Heart right ventricle (tissue), 16 donors: Measurements from ENCODE around the gene HCFC2. TPM values are rescaled to one million over a fixed set of nuclear protein-coding genes. Genes with fewer than 3 reads are reported as not detected.

ENCODE experiments used
- ATAC-seq, 8 donors: fragments of 200-7000 bp; cut with Tn5 transposase; one replicate each; pipeline ENCODE4 v1.9.1; 2020; ENCODE audit warnings: mild to moderate bottlenecking in 8 of 8, moderate library complexity in 8 of 8, moderate number of reproducible peaks in 1 of 8
- DNase-seq, 2 donors: peaks; one replicate each; pipeline ENCODE4 v3.0.0-alpha.2; 2020
- H3K27ac ChIP-seq, 10 donors: fragments of 200-600 bp; sonication (generic) in 2 of 10; one replicate each; pipeline versions ENCODE4 v1.5.0 to v1.8.0; 2020 to 2022; ENCODE audit warnings: mild to moderate bottlenecking in 3 of 10
- H3K27me3 ChIP-seq, 7 donors: fragments of 200-600 bp; one replicate each; pipeline ENCODE4 v1.8.0; 2021 to 2022; ENCODE audit warnings: mild to moderate bottlenecking in 2 of 7
- H3K36me3 ChIP-seq, 9 donors: fragments of 200-600 bp; sonication (generic) in 1 of 9; one replicate each; pipeline versions ENCODE4 v1.5.0 to v1.8.0; 2020 to 2022; ENCODE audit warnings: mild to moderate bottlenecking in 2 of 9
- H3K4me1 ChIP-seq, 9 donors: fragments of 200-600 bp; sonication (generic) in 1 of 9; one replicate each; pipeline versions ENCODE4 v1.5.0 to v1.8.0; 2020 to 2022; ENCODE audit warnings: mild to moderate bottlenecking in 4 of 9
- H3K4me3 ChIP-seq, 10 donors: fragments of 200-600 bp; sonication (generic) in 2 of 10; one replicate each; pipeline versions ENCODE4 v1.5.0 to v1.8.0; 2020 to 2022; ENCODE audit warnings: mild to moderate bottlenecking in 7 of 10, moderate library complexity in 2 of 10
- H3K9me3 ChIP-seq, 11 donors: fragments of 200-600 bp in 10 of 11; sonication (generic) in 2 of 11; one replicate each; pipeline versions ENCODE4 v1.5.0 to v1.8.0; 2013 to 2022; ENCODE audit warnings: mild to moderate bottlenecking in 2 of 11, control low read depth in 1 of 11, moderate library complexity in 1 of 11
- CTCF ChIP-seq, 9 donors: fragments of 200-600 bp; sonication (generic) in 2 of 9; IDR thresholded peaks; one replicate each; pipeline versions ENCODE4 v1.5.0 to v1.8.0; 2021 to 2022; ENCODE audit warnings: antibody characterized with exemption in 9 of 9, mild to moderate bottlenecking in 5 of 9, moderate library complexity in 1 of 9
- WGBS, 2 donors: extraction: QIAGEN DNeasy Blood & Tissue Kit; methylation state at CpG; one replicate each; pipeline ENCODE4 v1.1.7; 2013; ENCODE audit warnings: inconsistent platforms in 1 of 2; 5-methylcytosine and 5-hydroxymethylcytosine counted together
- intact Hi-C, 10 donors: fragments of 100-400 bp; cut with DNase I; formaldehyde crosslinking; loops; one replicate each; pipeline versions ENCODE4 v1.11.1 to v1.14.2; 2022
- polyA plus RNA-seq, 2 donors: library from polyadenylated mRNA; stranded (reverse); fragments of 200-250 nt; gene quantifications; one replicate each; pipeline ENCODE4 v1.2.3, GENCODE V29; 2013
- total RNA-seq, 10 donors: library from RNA; stranded (reverse); fragmentation: NEBNext Ultra II Directional in 3 of 10; extraction: Animal tissue kit (Norgen Biotek cat#: 25700) in 3 of 10; gene quantifications; one replicate each; pipeline versions ENCODE4 v1.2.1 to v1.2.4, GENCODE V29; 2021 to 2023
- donor health status: Arrhythmogenic right ventricular cardiomyopathy.
- donor health status: ischemic (EF 13 %, LVEDD 7.1; RV severe dilation, severe dysfunction).
- donor health status: healthy with polysubstance abuse.
- donor health status: DM: no; HTN: yes; CAD: no.
- donor health status: DM: no; HTN: no; CAD: no.
- donor health status: ischemic (EF 25% LVEDD 6.9; RV normal size, moderate dysfunction).
- donor health status: ischemic (EF 25% LVEDD 5.7; RV mildly dilated, moderate dysfunction).
- donor health status: healthy.
- donor health status: DM: yes; HTN: yes; CAD: no.
- donor health status: Ischemic cardiomyopathy.
- donor health status: ischemic (EF 35%, LVEDD 5.7; RV mildly dilated, moderate dysfunction).
- donor health status: nonischemic (EF 11% LVEDD 7.7; RV severe dilation, severe dysfunction).
- donor health status: DM: yes; HTN: yes; CAD: no.
- donor health status: PGD.
- donor health status: ischemic (EF 29% LVEDD 5.4; RV normal size, mild dysfunction).
- donor health status: nonischemic (EF 23%, LVEDD 6.1; RV moderate dilation, normal function).

The HCFC2 gene
- total and polyA plus RNA-seq, 12 donors = 5.1 to 13.6 (median 11.2) TPM

- ATAC-seq (no peak), DNase-seq (no peak)
- Histone ChIP-seq H3K4me3 (no peak overlapping the region), H3K27me3 (no peaks in the 10 kb centered on the region), H3K4me1 (peaks cover 0 to 27% (median 10%) of the 10 kb centered on the region in 9 donors), H3K27ac (no peak overlapping the region), H3K36me3 (no peaks in the 10 kb centered on the region), H3K9me3 (peaks cover 0 to 8% (median 0%) of the 10 kb centered on the region in 11 donors)
- intact Hi-C loops = loop anchor here in 3 of 10 donors (5.0 to 10.0 kb wide), 2 partner anchors 46 to 62 kb away; no protein-coding TSS in a partner anchor
- no peak for TF ChIP-seq CTCF (IDR thresholded peaks at IDR 0.05)
- WGBS, 2 donors = 92 to 94% methylated on average over 4 of the region's 4 CpGs
Measured at GRCh38 chr12:104058802-104059201, 5.5 kb upstream of the HCFC2 start.

- 75% methylated on average over 2 of the region's 2 CpGs for WGBS, 2 donors
- no peaks in the 10 kb centered on the region for H3K36me3 ChIP-seq
Measured at GRCh38 chr12:104059963-104060362, 4.4 kb upstream of the HCFC2 start.

GRCh38 chr12:104060791-104061190 lies 3.5 kb upstream of the HCFC2 start:
- no peak overlapping the region for H3K4me3 ChIP-seq
- peaks cover 0 to 8% (median 0%) of the 10 kb centered on the region in 11 donors for H3K9me3 ChIP-seq
- no peaks in the 10 kb centered on the region for H3K27me3 ChIP-seq
- 60 to 65% methylated on average over 2 of the region's 2 CpGs for WGBS, 2 donors
- intact Hi-C loops = loop anchor here in 7 of 10 donors (5.0 to 10.0 kb wide), 4 partner anchors 47 to 96 kb away; partner anchors contain the start of gene TDG (in 4 of the 7)
- no peak for TF ChIP-seq CTCF (IDR thresholded peaks at IDR 0.05)
- DNase-seq (no peak), ATAC-seq (no peak)
- H3K4me1 ChIP-seq = peaks cover 0 to 30% (median 16%) of the 10 kb centered on the region in 9 donors
- H3K36me3 ChIP-seq = no peaks in the 10 kb centered on the region
- no peak overlapping the region for H3K27ac ChIP-seq

More at GRCh38 chr12:104059963-104060362, 4.4 kb upstream of the HCFC2 start:
- no peak for ATAC-seq
- TF ChIP-seq CTCF (IDR thresholded peaks at IDR 0.05) = no peak
- Histone ChIP-seq H3K27ac (no peak overlapping the region), H3K9me3 (peaks cover 0 to 8% (median 0%) of the 10 kb centered on the region in 11 donors), H3K27me3 (no peaks in the 10 kb centered on the region), H3K4me1 (peaks cover 0 to 30% (median 15%) of the 10 kb centered on the region in 9 donors), H3K4me3 (no peak overlapping the region)
- DNase-seq = no peak
- intact Hi-C loops = loop anchor here in 8 of 10 donors (5.0 to 10.0 kb wide), 6 partner anchors 45 to 95 kb away; partner anchors contain the start of gene TDG (in 4 of the 8)

- WGBS, 2 donors = 0 to 2% methylated on average over 7 of the region's 7 CpGs
- DNase-seq (no peak), ATAC-seq (peak; percentile 5 to 45 (median 23))
- no peaks in the 10 kb centered on the region for H3K9me3 ChIP-seq
- no peak for TF ChIP-seq CTCF (IDR thresholded peaks at IDR 0.05)
- intact Hi-C loops = loop anchor here in 7 of 10 donors (2.0 to 10.0 kb wide), 5 partner anchors 44 to 107 kb away; partner anchors contain the start of gene TDG (in 4 of the 7)
- peak overlapping the region; percentile 75 to 97 (median 94) for H3K27ac ChIP-seq
- peak overlapping the region; percentile 67 to 98 (median 93) for H3K4me3 ChIP-seq
- H3K27me3 ChIP-seq = no peaks in the 10 kb centered on the region
- peaks cover 0 to 25% (median 14%) of the 10 kb centered on the region in 9 donors for H3K36me3 ChIP-seq
- peaks cover 0 to 41% (median 29%) of the 10 kb centered on the region in 9 donors for H3K4me1 ChIP-seq
Measured at GRCh38 chr12:104063712-104064030, 660 bp upstream of the HCFC2 start.
